Non-pigmented ciliary epithelial cell (primary cell): ENCODE measurements around the gene KIAA0930.

Experiments
- DNase-seq: peaks from one replicate; pipeline ENCODE4 v3.0.0-alpha.2; 2010; ENCODE audit warnings: low read depth

KIAA0930 gene

GRCh38 chr22:45172881-45173585 lies 67.7 kb downstream of the KIAA0930 start:
- DNase-seq = no peak

GRCh38 chr22:45171830-45172229 lies 68.9 kb downstream of the KIAA0930 start:
- DNase-seq = no peak

GRCh38 chr22:45169591-45170466 lies 70.9 kb downstream of the KIAA0930 start:
- DNase-seq = no peak

- no peak for DNase-seq
Observed at GRCh38 chr22:45166932-45167331, 73.8 kb downstream of the KIAA0930 start.

GRCh38 chr22:45164270-45165088 lies 76.2 kb downstream of the KIAA0930 start:
- DNase-seq = no peak

- peak; percentile 70 for DNase-seq
Observed at GRCh38 chr22:45163451-45164269, 77.0 kb downstream of the KIAA0930 start, which contains the start of gene NUP50. Gene NUP50, plus strand, starts transcription at chr22:45163925. Its CDS starts 4,253 bp downstream, at chr22:45168178.

- no peak for DNase-seq
Observed at GRCh38 chr22:45163099-45163450, 77.6 kb downstream of the KIAA0930 start.

GRCh38 chr22:45162531-45162930 lies 78.2 kb downstream of the KIAA0930 start:
- DNase-seq = no peak

GRCh38 chr22:45159652-45160462 lies 80.8 kb downstream of the KIAA0930 start:
- DNase-seq = no peak

- no peak for DNase-seq
Observed at GRCh38 chr22:45157907-45158306, 82.8 kb downstream of the KIAA0930 start.

GRCh38 chr22:45155050-45155840 lies 85.4 kb downstream of the KIAA0930 start:
- no peak for DNase-seq

GRCh38 chr22:45154383-45154782 lies 86.3 kb downstream of the KIAA0930 start:
- DNase-seq = peak; percentile 31

GRCh38 chr22:45151503-45151902 lies 89.2 kb downstream of the KIAA0930 start:
- no peak for DNase-seq

- no peak for DNase-seq
Observed at GRCh38 chr22:45150139-45150538, 90.6 kb downstream of the KIAA0930 start.

GRCh38 chr22:45149671-45150070 lies 91.0 kb downstream of the KIAA0930 start:
- no peak for DNase-seq

GRCh38 chr22:45144916-45145315 lies 95.8 kb downstream of the KIAA0930 start:
- DNase-seq = no peak

- DNase-seq = no peak
Observed at GRCh38 chr22:45142376-45142775, 98.3 kb downstream of the KIAA0930 start.
